Activated CD4-positive, alpha-beta T cell treated with anti-CD3 and anti-CD28 coated beads for 48 hours (primary cell): ENCODE measurements around the gene TANGO2.

Experiments used
- DNase-seq: peaks from one replicate; pipeline ENCODE4 v3.0.0-alpha.2; 2020

Gene TANGO2

GRCh38 chr22:20089977-20090729, 69.2 kb downstream of the TANGO2 start:
- DNase-seq, result no peak

GRCh38 chr22:20090730-20091240, 69.9 kb downstream of the TANGO2 start:
- DNase-seq, result no peak

- DNase-seq, result no peak
These were observed 71.0 kb downstream of the TANGO2 start for GRCh38 chr22:20091690-20092476.

- no peak for DNase-seq
These were observed 71.6 kb downstream of the TANGO2 start for GRCh38 chr22:20092477-20092854.

- no peak for DNase-seq
These were observed 72.7 kb downstream of the TANGO2 start for GRCh38 chr22:20093418-20094196.

- no peak for DNase-seq
These were observed 73.4 kb downstream of the TANGO2 start for GRCh38 chr22:20094197-20094807.

- peak; percentile 44 for DNase-seq
These were observed 74.6 kb downstream of the TANGO2 start for GRCh38 chr22:20095521-20095920.

GRCh38 chr22:20096574-20097420, 75.9 kb downstream of the TANGO2 start:
- no peak for DNase-seq

- DNase-seq, result no peak
These were observed 78.3 kb downstream of the TANGO2 start for GRCh38 chr22:20099099-20099711.

- DNase-seq, result no peak
These were observed 80.7 kb downstream of the TANGO2 start for GRCh38 chr22:20101638-20102037.

- no peak for DNase-seq
These were observed 81.4 kb downstream of the TANGO2 start for GRCh38 chr22:20102203-20102780.

- DNase-seq, result no peak
These were observed 84.7 kb downstream of the TANGO2 start for GRCh38 chr22:20105456-20106204.

GRCh38 chr22:20106205-20106848, 85.4 kb downstream of the TANGO2 start:
- DNase-seq, result no peak

- DNase-seq, result no peak
These were observed 85.9 kb downstream of the TANGO2 start for GRCh38 chr22:20106849-20107237.

GRCh38 chr22:20107471-20107901, 86.6 kb downstream of the TANGO2 start:
- DNase-seq, result no peak

- no peak for DNase-seq
These were observed 87.2 kb downstream of the TANGO2 start for GRCh38 chr22:20107951-20108756.

- DNase-seq, result no peak
These were observed 87.9 kb downstream of the TANGO2 start for GRCh38 chr22:20108757-20109230.
